ENCODE data around the gene PIRT.

PIRT gene

GRCh38 chr17:10881959-10882358 is 44.1 kb upstream of the PIRT start (continued):
- TF ChIP-seq ATF2 (tag by site-specific recombination; IDR thresholded peaks at IDR 0.05; ENCODE audit: low read depth) (no peak), ZNF426 (tag by site-specific recombination; IDR thresholded peaks at IDR 0.05) (no peak)

DNA sequence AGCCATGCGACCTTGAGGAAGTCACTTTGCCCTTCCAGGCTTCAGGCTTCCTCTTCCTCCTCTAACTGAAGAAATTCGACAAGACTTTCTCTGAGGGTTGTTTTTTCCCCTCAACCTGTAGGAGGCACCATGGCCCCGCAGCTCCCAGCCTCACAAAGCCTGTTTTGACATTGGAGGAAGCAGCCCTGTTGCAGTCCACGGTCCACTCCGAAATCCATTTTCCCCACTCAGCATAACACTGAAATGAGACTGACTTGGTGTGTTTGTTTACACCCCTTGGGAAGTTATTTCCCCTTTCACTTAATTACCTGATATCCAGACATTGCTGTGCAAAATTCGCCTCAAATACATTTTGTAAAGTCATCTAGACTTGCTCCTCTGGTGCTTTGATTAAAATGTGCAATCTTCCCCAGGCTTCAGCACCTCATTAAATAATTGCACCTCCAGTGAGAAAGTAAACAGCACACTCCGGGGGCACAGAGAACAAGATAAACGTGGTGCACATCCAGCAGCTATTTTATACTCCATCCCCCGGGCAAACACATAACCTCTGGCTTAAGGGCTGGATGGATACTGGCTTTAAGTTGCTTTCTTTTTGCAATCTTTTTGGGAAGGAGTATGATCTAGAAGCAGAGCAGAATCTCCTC is 41.4 kb upstream of the PIRT start:
- CTCF ChIA-PET, result interaction anchor here (0.7 to 6.0 kb wide), 8 partner anchors 44 to 1114 kb away, joined by 3 to 135 read pairs (median 4); no protein-coding TSS in a partner anchor
- Histone ChIP-seq H3K27ac (ENCODE audit: extremely low read depth, low read depth, low read length) (no peak overlapping the region), H3K4me1 (ENCODE audit: control insufficient read depth, insufficient read depth, low read length) (no peaks in the 10 kb centered on the region), H3K4me3 (ENCODE audit: low read depth, low read length) (no peak overlapping the region), H3K36me3 (ENCODE audit: control insufficient read depth in 2 of 2, insufficient read depth in 1 of 2, low read length in 2 of 2) (no peaks in the 10 kb centered on the region), H3K9me3 (ENCODE audit: control insufficient read depth, insufficient read depth, low read depth, low read length) (no peaks in the 10 kb centered on the region)
- POLR2A ChIA-PET, result no interaction called here
- TF ChIP-seq ZNF654 (tag by site-specific recombination; IDR thresholded peaks at IDR 0.05; ENCODE audit: low read depth) (peak; percentile 21; the same call in 1 of the 2 replicates), ZNF837 (tag by site-specific recombination; IDR thresholded peaks at IDR 0.05) (no peak), ZNF677 (tag by site-specific recombination; IDR thresholded peaks at IDR 0.05) (peak; percentile 81)

- H3K4me1 ChIP-seq (ENCODE audit: control insufficient read depth, insufficient read depth, low read length), result no peaks in the 10 kb centered on the region
- H3K4me3 ChIP-seq (ENCODE audit: low read depth, low read length), result no peak overlapping the region
- ChIA-PET CTCF (interaction anchor here (0.6 to 6.0 kb wide), 57 partner anchors 9 to 1115 kb away, joined by 3 to 135 read pairs (median 4); no protein-coding TSS in a partner anchor), POLR2A (no interaction called here)
- H3K36me3 ChIP-seq (ENCODE audit: control insufficient read depth in 2 of 2, insufficient read depth in 1 of 2, low read length in 2 of 2), result no peaks in the 10 kb centered on the region
- H3K9me3 ChIP-seq (ENCODE audit: control insufficient read depth, insufficient read depth, low read depth, low read length), result no peaks in the 10 kb centered on the region
- TF ChIP-seq ZNF654 (tag by site-specific recombination; IDR thresholded peaks at IDR 0.05; ENCODE audit: low read depth) (peak; percentile 81), KLF7 (tag by site-specific recombination; IDR thresholded peaks at IDR 0.05; ENCODE audit: borderline replicate concordance) (no peak)
- TF ChIP-seq, protein P1, sequence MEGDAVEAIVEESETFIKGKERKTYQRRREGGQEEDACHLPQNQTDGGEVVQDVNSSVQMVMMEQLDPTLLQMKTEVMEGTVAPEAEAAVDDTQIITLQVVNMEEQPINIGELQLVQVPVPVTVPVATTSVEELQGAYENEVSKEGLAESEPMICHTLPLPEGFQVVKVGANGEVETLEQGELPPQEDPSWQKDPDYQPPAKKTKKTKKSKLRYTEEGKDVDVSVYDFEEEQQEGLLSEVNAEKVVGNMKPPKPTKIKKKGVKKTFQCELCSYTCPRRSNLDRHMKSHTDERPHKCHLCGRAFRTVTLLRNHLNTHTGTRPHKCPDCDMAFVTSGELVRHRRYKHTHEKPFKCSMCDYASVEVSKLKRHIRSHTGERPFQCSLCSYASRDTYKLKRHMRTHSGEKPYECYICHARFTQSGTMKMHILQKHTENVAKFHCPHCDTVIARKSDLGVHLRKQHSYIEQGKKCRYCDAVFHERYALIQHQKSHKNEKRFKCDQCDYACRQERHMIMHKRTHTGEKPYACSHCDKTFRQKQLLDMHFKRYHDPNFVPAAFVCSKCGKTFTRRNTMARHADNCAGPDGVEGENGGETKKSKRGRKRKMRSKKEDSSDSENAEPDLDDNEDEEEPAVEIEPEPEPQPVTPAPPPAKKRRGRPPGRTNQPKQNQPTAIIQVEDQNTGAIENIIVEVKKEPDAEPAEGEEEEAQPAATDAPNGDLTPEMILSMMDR (tag by site-specific recombination; IDR thresholded peaks at IDR 0.05), result 0 out of 2 replicates have a peak, but pooled peaks have one; percentile 26
- H3K27ac ChIP-seq (ENCODE audit: extremely low read depth, low read depth, low read length), result no peak overlapping the region
Observed at GRCh38 chr17:10875984-10876555, 38.2 kb upstream of the PIRT start.

GRCh38 chr17:10875430-10875851 is 37.6 kb upstream of the PIRT start:
- Histone ChIP-seq H3K4me3 (ENCODE audit: low read depth, low read length) (no peak overlapping the region), H3K9me3 (ENCODE audit: control insufficient read depth, insufficient read depth, low read depth, low read length) (no peaks in the 10 kb centered on the region), H3K27ac (ENCODE audit: extremely low read depth, low read depth, low read length) (no peak overlapping the region), H3K36me3 (ENCODE audit: control insufficient read depth in 2 of 2, insufficient read depth in 1 of 2, low read length in 2 of 2) (no peaks in the 10 kb centered on the region), H3K4me1 (ENCODE audit: control insufficient read depth, insufficient read depth, low read length) (no peaks in the 10 kb centered on the region)
- TF ChIP-seq, protein P2, sequence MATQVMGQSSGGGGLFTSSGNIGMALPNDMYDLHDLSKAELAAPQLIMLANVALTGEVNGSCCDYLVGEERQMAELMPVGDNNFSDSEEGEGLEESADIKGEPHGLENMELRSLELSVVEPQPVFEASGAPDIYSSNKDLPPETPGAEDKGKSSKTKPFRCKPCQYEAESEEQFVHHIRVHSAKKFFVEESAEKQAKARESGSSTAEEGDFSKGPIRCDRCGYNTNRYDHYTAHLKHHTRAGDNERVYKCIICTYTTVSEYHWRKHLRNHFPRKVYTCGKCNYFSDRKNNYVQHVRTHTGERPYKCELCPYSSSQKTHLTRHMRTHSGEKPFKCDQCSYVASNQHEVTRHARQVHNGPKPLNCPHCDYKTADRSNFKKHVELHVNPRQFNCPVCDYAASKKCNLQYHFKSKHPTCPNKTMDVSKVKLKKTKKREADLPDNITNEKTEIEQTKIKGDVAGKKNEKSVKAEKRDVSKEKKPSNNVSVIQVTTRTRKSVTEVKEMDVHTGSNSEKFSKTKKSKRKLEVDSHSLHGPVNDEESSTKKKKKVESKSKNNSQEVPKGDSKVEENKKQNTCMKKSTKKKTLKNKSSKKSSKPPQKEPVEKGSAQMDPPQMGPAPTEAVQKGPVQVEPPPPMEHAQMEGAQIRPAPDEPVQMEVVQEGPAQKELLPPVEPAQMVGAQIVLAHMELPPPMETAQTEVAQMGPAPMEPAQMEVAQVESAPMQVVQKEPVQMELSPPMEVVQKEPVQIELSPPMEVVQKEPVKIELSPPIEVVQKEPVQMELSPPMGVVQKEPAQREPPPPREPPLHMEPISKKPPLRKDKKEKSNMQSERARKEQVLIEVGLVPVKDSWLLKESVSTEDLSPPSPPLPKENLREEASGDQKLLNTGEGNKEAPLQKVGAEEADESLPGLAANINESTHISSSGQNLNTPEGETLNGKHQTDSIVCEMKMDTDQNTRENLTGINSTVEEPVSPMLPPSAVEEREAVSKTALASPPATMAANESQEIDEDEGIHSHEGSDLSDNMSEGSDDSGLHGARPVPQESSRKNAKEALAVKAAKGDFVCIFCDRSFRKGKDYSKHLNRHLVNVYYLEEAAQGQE (tag by site-specific recombination; IDR thresholded peaks at IDR 0.05), result peak; percentile 92
- no peak for TF ChIP-seq ZNF530 (tag by site-specific recombination; IDR thresholded peaks at IDR 0.05; ENCODE audit: low read depth)
- POLR2A ChIA-PET, result no interaction called here
- CTCF ChIA-PET, result interaction anchor here (0.6 to 6.0 kb wide), 53 partner anchors 9 to 1116 kb away, joined by 3 to 135 read pairs (median 4); no protein-coding TSS in a partner anchor
